ENCODE results near the gene TMLHE. TPM values are rescaled to one million over a fixed set of nuclear protein-coding genes. Genes with fewer than 3 reads are reported as not detected.

The TMLHE gene
- 8.5 and 15.0 TPM in 2 replicates for total RNA-seq

GRCh38 chrX:155612312-155613224 lies at the start of gene TMLHE, which contains the start of gene SPRY3:
TMLHE (minus strand) TSS chrX:155612952; CDS start chrX:155545276, 67,676 bp downstream.
SPRY3 (plus strand) TSS chrX:155612586.

DNA sequence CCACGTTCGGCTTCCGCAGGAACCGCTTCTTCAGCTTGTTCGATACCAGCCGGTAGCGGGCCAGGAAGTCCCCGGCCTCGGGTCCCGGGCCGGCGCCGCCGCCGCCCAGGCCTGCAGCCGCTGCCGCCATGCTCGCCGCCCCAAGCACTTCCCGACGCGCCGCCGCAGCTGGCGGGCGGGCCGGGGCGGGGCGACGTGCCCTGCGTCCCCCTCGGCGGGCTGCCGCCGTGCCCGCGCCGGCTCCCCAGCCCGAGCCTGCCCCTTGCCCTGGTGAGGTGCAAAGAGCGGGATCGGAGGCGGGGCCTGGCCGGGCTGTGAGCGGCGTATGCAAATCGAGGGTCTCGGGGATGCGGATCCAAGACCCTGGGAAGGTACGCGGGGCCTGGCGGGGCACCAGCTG lies 154.3 kb downstream of the TMLHE start, which contains the start of gene F8A3:
Gene F8A3, minus strand, starts transcription at position 150 of the 400 bp plus-strand sequence. Its CDS starts 20 bp downstream, at position 130.

Other genes starting within 250 kb of the TMLHE start
- gene F8A2, start 230.9 kb downstream of the TMLHE start, total RNA-seq = not detected in 2 replicates
- 0.34 and 1.4 TPM in 2 replicates for gene F8A3, start 154.3 kb downstream of the TMLHE start, total RNA-seq
- gene SPRY3, start 366 bp downstream of the TMLHE start, total RNA-seq = 0.34 and 0.64 TPM in 2 replicates

Measured in nasal cavity respiratory epithelium epithelial cell of viscerocranial mucosa (primary cell).